ENCODE measurements around the gene OR2F2.

OR2F2 gene

GRCh38 chr7:143901332-143901667 lies 33.7 kb upstream of the OR2F2 start:
- peak overlapping the region; percentile 83 for H3K4me3 ChIP-seq (ENCODE audit: low read length)
- H3K9ac ChIP-seq (ENCODE audit: low read depth, low read length) = peak overlapping the region; percentile 84
- H3K9me3 ChIP-seq (ENCODE audit: insufficient read depth, low read depth, low read length) = no peaks in the 10 kb centered on the region
- H3K27me3 ChIP-seq (ENCODE audit: insufficient read depth, low read length) = no peaks in the 10 kb centered on the region
- WGBS = under 1% methylated on average over 14 of the region's 14 CpGs
- peak overlapping the region; percentile 97 for H3K27ac ChIP-seq (ENCODE audit: low read depth, low read length)
- no peaks in the 10 kb centered on the region for H3K36me3 ChIP-seq (ENCODE audit: insufficient read depth, low read length)
- peaks cover 37% of the 10 kb centered on the region for H3K4me1 ChIP-seq (ENCODE audit: insufficient read depth, low read length)

- H3K9me3 ChIP-seq (ENCODE audit: insufficient read depth, low read depth, low read length) = no peaks in the 10 kb centered on the region
- H3K4me3 ChIP-seq (ENCODE audit: low read length) = peak within 1 kb of the TSS; percentile 83
- no peaks in the 10 kb centered on the region for H3K27me3 ChIP-seq (ENCODE audit: insufficient read depth, low read length)
- H3K36me3 ChIP-seq (ENCODE audit: insufficient read depth, low read length) = no peaks in the 10 kb centered on the region
- H3K27ac ChIP-seq (ENCODE audit: low read depth, low read length) = peak within 1 kb of the TSS; percentile 97
- WGBS = under 1% methylated on average over 50 of the region's 50 CpGs
- H3K4me1 ChIP-seq (ENCODE audit: insufficient read depth, low read length) = peaks cover 42% of the 10 kb centered on the region
- peak within 1 kb of the TSS; percentile 84 for H3K9ac ChIP-seq (ENCODE audit: low read depth, low read length)
Observed at GRCh38 chr7:143901668-143902331, 33.2 kb upstream of the OR2F2 start, which contains the start of gene TCAF1. TCAF1 (minus strand) TSS chr7:143902176; CDS start chr7:143876608, 25,568 bp downstream.

GRCh38 chr7:143902332-143902899 lies 32.6 kb upstream of the OR2F2 start:
- no peaks in the 10 kb centered on the region for H3K27me3 ChIP-seq (ENCODE audit: insufficient read depth, low read length)
- no peaks in the 10 kb centered on the region for H3K9me3 ChIP-seq (ENCODE audit: insufficient read depth, low read depth, low read length)
- H3K27ac ChIP-seq (ENCODE audit: low read depth, low read length) = peak overlapping the region; percentile 97; the same call in 1 of the 2 replicates
- H3K4me1 ChIP-seq (ENCODE audit: insufficient read depth, low read length) = peaks cover 46% of the 10 kb centered on the region
- peak overlapping the region; percentile 83 for H3K4me3 ChIP-seq (ENCODE audit: low read length)
- 81% methylated on average over 10 of the region's 14 CpGs for WGBS
- no peaks in the 10 kb centered on the region for H3K36me3 ChIP-seq (ENCODE audit: insufficient read depth, low read length)
- H3K9ac ChIP-seq (ENCODE audit: low read depth, low read length) = peak overlapping the region; percentile 84

GRCh38 chr7:143905509-143905908 lies 29.5 kb upstream of the OR2F2 start:
- Histone ChIP-seq H3K27ac (ENCODE audit: low read depth, low read length) (no peak overlapping the region), H3K9ac (ENCODE audit: low read depth, low read length) (no peak overlapping the region), H3K9me3 (ENCODE audit: insufficient read depth, low read depth, low read length) (no peaks in the 10 kb centered on the region), H3K4me3 (ENCODE audit: low read length) (no peak overlapping the region), H3K27me3 (ENCODE audit: insufficient read depth, low read length) (no peaks in the 10 kb centered on the region), H3K4me1 (ENCODE audit: insufficient read depth, low read length) (peaks cover 36% of the 10 kb centered on the region), H3K36me3 (ENCODE audit: insufficient read depth, low read length) (no peaks in the 10 kb centered on the region)
- WGBS = 87% methylated on average over 1 of the region's 1 CpG

- Histone ChIP-seq H3K27ac (ENCODE audit: low read depth, low read length) (peak overlapping the region; percentile 55; the same call in 1 of the 2 replicates), H3K9ac (ENCODE audit: low read depth, low read length) (no peak overlapping the region), H3K4me3 (ENCODE audit: low read length) (no peak overlapping the region), H3K36me3 (ENCODE audit: insufficient read depth, low read length) (no peaks in the 10 kb centered on the region), H3K27me3 (ENCODE audit: insufficient read depth, low read length) (no peaks in the 10 kb centered on the region), H3K4me1 (ENCODE audit: insufficient read depth, low read length) (peaks cover 32% of the 10 kb centered on the region), H3K9me3 (ENCODE audit: insufficient read depth, low read depth, low read length) (no peaks in the 10 kb centered on the region)
- WGBS = 94% methylated on average over 9 of the region's 9 CpGs
Observed at GRCh38 chr7:143906151-143906550, 28.9 kb upstream of the OR2F2 start.

GRCh38 chr7:143906895-143907294 lies 28.1 kb upstream of the OR2F2 start:
- H3K36me3 ChIP-seq (ENCODE audit: insufficient read depth, low read length) = no peaks in the 10 kb centered on the region
- peak overlapping the region; percentile 55; the same call in 1 of the 2 replicates for H3K27ac ChIP-seq (ENCODE audit: low read depth, low read length)
- H3K9ac ChIP-seq (ENCODE audit: low read depth, low read length) = no peak overlapping the region
- H3K4me1 ChIP-seq (ENCODE audit: insufficient read depth, low read length) = peaks cover 32% of the 10 kb centered on the region
- WGBS = 20% methylated on average over 5 of the region's 5 CpGs
- no peaks in the 10 kb centered on the region for H3K27me3 ChIP-seq (ENCODE audit: insufficient read depth, low read length)
- H3K9me3 ChIP-seq (ENCODE audit: insufficient read depth, low read depth, low read length) = no peaks in the 10 kb centered on the region
- H3K4me3 ChIP-seq (ENCODE audit: low read length) = no peak overlapping the region

GRCh38 chr7:143908120-143908519 lies 26.9 kb upstream of the OR2F2 start:
- Histone ChIP-seq H3K4me1 (ENCODE audit: insufficient read depth, low read length) (peaks cover 26% of the 10 kb centered on the region), H3K4me3 (ENCODE audit: low read length) (no peak overlapping the region), H3K36me3 (ENCODE audit: insufficient read depth, low read length) (no peaks in the 10 kb centered on the region), H3K9ac (ENCODE audit: low read depth, low read length) (no peak overlapping the region), H3K27ac (ENCODE audit: low read depth, low read length) (no peak overlapping the region), H3K9me3 (ENCODE audit: insufficient read depth, low read depth, low read length) (no peaks in the 10 kb centered on the region), H3K27me3 (ENCODE audit: insufficient read depth, low read length) (no peaks in the 10 kb centered on the region)
- 96% methylated on average over 2 of the region's 5 CpGs for WGBS

- no peak overlapping the region for H3K9ac ChIP-seq (ENCODE audit: low read depth, low read length)
- H3K4me1 ChIP-seq (ENCODE audit: insufficient read depth, low read length) = peaks cover 23% of the 10 kb centered on the region
- H3K36me3 ChIP-seq (ENCODE audit: insufficient read depth, low read length) = no peaks in the 10 kb centered on the region
- no peaks in the 10 kb centered on the region for H3K27me3 ChIP-seq (ENCODE audit: insufficient read depth, low read length)
- H3K9me3 ChIP-seq (ENCODE audit: insufficient read depth, low read depth, low read length) = no peaks in the 10 kb centered on the region
- H3K27ac ChIP-seq (ENCODE audit: low read depth, low read length) = no peak overlapping the region
- H3K4me3 ChIP-seq (ENCODE audit: low read length) = no peak overlapping the region
- WGBS = 92% methylated on average over 3 of the region's 3 CpGs
Observed at GRCh38 chr7:143909863-143910262, 25.2 kb upstream of the OR2F2 start.

- H3K27me3 ChIP-seq (ENCODE audit: insufficient read depth, low read length) = no peaks in the 10 kb centered on the region
- no peak overlapping the region for H3K27ac ChIP-seq (ENCODE audit: low read depth, low read length)
- no peak overlapping the region for H3K4me3 ChIP-seq (ENCODE audit: low read length)
- H3K9ac ChIP-seq (ENCODE audit: low read depth, low read length) = no peak overlapping the region
- 83% methylated on average over 3 of the region's 3 CpGs for WGBS
- H3K4me1 ChIP-seq (ENCODE audit: insufficient read depth, low read length) = peaks cover 17% of the 10 kb centered on the region
- no peaks in the 10 kb centered on the region for H3K36me3 ChIP-seq (ENCODE audit: insufficient read depth, low read length)
- H3K9me3 ChIP-seq (ENCODE audit: insufficient read depth, low read depth, low read length) = no peaks in the 10 kb centered on the region
Observed at GRCh38 chr7:143910473-143911248, 24.4 kb upstream of the OR2F2 start.

GRCh38 chr7:143913945-143914615 lies 21.0 kb upstream of the OR2F2 start:
- Histone ChIP-seq H3K4me3 (ENCODE audit: low read length) (no peak overlapping the region), H3K27me3 (ENCODE audit: insufficient read depth, low read length) (no peaks in the 10 kb centered on the region), H3K27ac (ENCODE audit: low read depth, low read length) (no peak overlapping the region), H3K36me3 (ENCODE audit: insufficient read depth, low read length) (no peaks in the 10 kb centered on the region), H3K9me3 (ENCODE audit: insufficient read depth, low read depth, low read length) (no peaks in the 10 kb centered on the region), H3K4me1 (ENCODE audit: insufficient read depth, low read length) (no peaks in the 10 kb centered on the region), H3K9ac (ENCODE audit: low read depth, low read length) (no peak overlapping the region)
- WGBS = 82% methylated on average over 3 of the region's 3 CpGs

Measured in HUES64 (cell line).